Dendritic cell treated with granulocyte-macrophage colony-stimulating factor and Interleukin-4, amounts not matched to agents 40 ng/mL and 50 ng/mL, for 4 days (primary cell): ENCODE results near the gene SLC35F4.
"Not testable (repeated sequence)": the region's sequence is repeated elsewhere in the genome, so short reads cannot be mapped to it uniquely, and the experiment has no call there.

ENCODE experiments used
- H3K27ac Mint-ChIP-seq: one replicate; pipeline ENCODE4 v1.8.0; 2022; ENCODE audit warnings: mild to moderate bottlenecking, mixed read lengths
- H3K27me3 Mint-ChIP-seq: one replicate; pipeline ENCODE4 v1.8.0; 2022; ENCODE audit warnings: mild to moderate bottlenecking, mixed read lengths
- H3K36me3 Mint-ChIP-seq: one replicate; pipeline ENCODE4 v1.8.0; 2022; ENCODE audit warnings: low read depth, mixed read lengths
- H3K4me1 Mint-ChIP-seq: one replicate; pipeline ENCODE4 v1.8.0; 2022; ENCODE audit warnings: low read depth, mixed read lengths
- H3K4me3 Mint-ChIP-seq: one replicate; pipeline ENCODE4 v1.8.0; 2022; ENCODE audit warnings: mild to moderate bottlenecking, moderate library complexity, mixed read lengths
- H3K9me3 Mint-ChIP-seq: one replicate; pipeline ENCODE4 v1.8.0; 2022; ENCODE audit warnings: mixed read lengths
- intact Hi-C: fragments of 100-400 bp; cut with micrococcal nuclease; formaldehyde crosslinking; loops from one replicate; pipeline ENCODE4 v1.15.0; 2022

SLC35F4 gene

GRCh38 chr14:57712102-57712501 is 153.8 kb downstream of the SLC35F4 start:
- intact Hi-C loops, result no loop called here
- Mint-ChIP-seq H3K4me3 (no peak overlapping the region), H3K4me1 (no peaks in the 10 kb centered on the region), H3K27me3 (no peaks in the 10 kb centered on the region), H3K9me3 (peaks cover 28% of the 10 kb centered on the region), H3K36me3 (no peaks in the 10 kb centered on the region), H3K27ac (no peak overlapping the region)

- Mint-ChIP-seq H3K9me3 (peaks cover 28% of the 10 kb centered on the region), H3K4me1 (no peaks in the 10 kb centered on the region), H3K27me3 (no peaks in the 10 kb centered on the region), H3K27ac (no peak overlapping the region), H3K36me3 (no peaks in the 10 kb centered on the region), H3K4me3 (no peak overlapping the region)
- intact Hi-C loops, result no loop called here
These were observed 156.0 kb downstream of the SLC35F4 start for GRCh38 chr14:57709909-57710308.

DNA sequence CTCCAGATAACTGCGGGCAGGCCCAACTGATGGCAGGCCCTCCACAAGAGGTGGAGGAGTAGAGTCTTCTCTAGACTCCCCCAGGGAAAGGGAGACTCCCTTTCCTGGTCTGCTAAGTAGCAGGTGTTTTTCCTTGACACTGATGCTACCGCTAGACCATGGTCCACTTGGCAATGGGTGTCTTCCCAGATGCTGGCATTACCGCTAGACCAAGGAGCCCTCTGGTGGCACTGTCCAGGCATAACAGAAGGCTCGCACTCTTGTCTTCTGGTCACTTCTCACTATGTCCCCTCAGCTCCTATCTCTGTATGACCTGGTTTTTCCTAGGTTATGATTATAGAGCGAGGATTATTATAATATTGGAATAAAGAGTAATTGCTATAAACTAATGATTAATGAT is 156.8 kb downstream of the SLC35F4 start:
- H3K9me3 Mint-ChIP-seq, result peaks cover 28% of the 10 kb centered on the region
- H3K36me3 Mint-ChIP-seq, H3K27me3 Mint-ChIP-seq, H3K4me3 Mint-ChIP-seq, H3K27ac Mint-ChIP-seq, intact Hi-C loops, H3K4me1 Mint-ChIP-seq: not testable (repeated sequence)

GRCh38 chr14:57707219-57707618 is 158.7 kb downstream of the SLC35F4 start:
- Mint-ChIP-seq H3K4me1 (no peaks in the 10 kb centered on the region), H3K9me3 (peaks cover 28% of the 10 kb centered on the region), H3K36me3 (no peaks in the 10 kb centered on the region), H3K27ac (no peak overlapping the region), H3K4me3 (no peak overlapping the region), H3K27me3 (no peaks in the 10 kb centered on the region)
- intact Hi-C loops, result no loop called here

GRCh38 chr14:57704763-57705162 is 161.1 kb downstream of the SLC35F4 start:
- Mint-ChIP-seq H3K27ac (no peak overlapping the region), H3K27me3 (no peaks in the 10 kb centered on the region), H3K36me3 (no peaks in the 10 kb centered on the region), H3K4me1 (no peaks in the 10 kb centered on the region), H3K4me3 (no peak overlapping the region), H3K9me3 (peaks cover 17% of the 10 kb centered on the region)
- intact Hi-C loops, result no loop called here

DNA sequence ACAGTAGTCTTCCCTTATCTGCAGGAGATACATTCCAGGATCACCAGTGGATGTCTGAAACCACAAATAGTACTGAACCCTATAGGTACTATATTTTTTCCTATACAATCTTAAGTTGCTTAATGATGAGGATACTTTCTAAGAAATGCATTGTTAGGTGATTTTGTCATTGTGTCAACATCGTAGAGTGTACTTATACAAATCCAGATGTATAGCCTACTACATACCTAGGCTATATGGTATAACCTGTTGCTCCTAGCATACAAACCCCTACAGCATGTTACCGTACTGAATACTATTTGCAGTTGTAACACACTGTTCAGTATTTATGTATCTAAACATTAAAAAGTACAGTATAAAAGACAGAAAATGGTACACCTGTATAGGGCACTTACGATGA is 165.9 kb downstream of the SLC35F4 start:
- no peaks in the 10 kb centered on the region for H3K36me3 Mint-ChIP-seq
- H3K27me3 Mint-ChIP-seq, result no peaks in the 10 kb centered on the region
- intact Hi-C loops, result no loop called here
- H3K4me3 Mint-ChIP-seq, result no peak overlapping the region
- H3K4me1 Mint-ChIP-seq, result no peaks in the 10 kb centered on the region
- H3K9me3 Mint-ChIP-seq, result no peaks in the 10 kb centered on the region
- H3K27ac Mint-ChIP-seq, result no peak overlapping the region

- Mint-ChIP-seq H3K27me3 (no peaks in the 10 kb centered on the region), H3K36me3 (no peaks in the 10 kb centered on the region), H3K27ac (no peak overlapping the region), H3K9me3 (no peaks in the 10 kb centered on the region), H3K4me1 (no peaks in the 10 kb centered on the region), H3K4me3 (no peak overlapping the region)
- intact Hi-C loops, result no loop called here
These were observed 173.2 kb downstream of the SLC35F4 start for GRCh38 chr14:57692671-57693070.

- Mint-ChIP-seq H3K9me3 (no peaks in the 10 kb centered on the region), H3K27ac (no peak overlapping the region), H3K36me3 (no peaks in the 10 kb centered on the region), H3K4me1 (no peaks in the 10 kb centered on the region), H3K27me3 (no peaks in the 10 kb centered on the region), H3K4me3 (no peak overlapping the region)
- intact Hi-C loops, result no loop called here
These were observed 178.5 kb downstream of the SLC35F4 start for GRCh38 chr14:57687416-57687815.

DNA sequence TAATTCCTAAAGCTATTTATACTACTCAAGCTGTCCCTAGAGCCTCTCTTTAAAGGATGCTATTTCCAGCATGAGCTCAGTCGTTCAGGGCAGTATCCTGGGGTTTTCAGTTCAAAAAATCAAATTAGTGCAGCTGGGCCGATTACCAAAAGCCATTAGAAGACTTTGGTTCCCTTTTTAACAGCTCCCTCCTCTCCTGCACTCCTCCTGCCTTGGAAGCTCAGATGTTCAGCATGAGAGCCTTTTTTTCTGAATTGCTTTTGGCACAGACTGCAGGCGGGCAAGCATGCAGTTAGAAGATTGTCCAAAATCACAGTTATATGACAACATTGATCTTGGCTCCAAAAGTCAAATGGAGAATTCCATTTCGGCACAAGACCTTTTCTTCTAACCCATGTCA is 179.6 kb downstream of the SLC35F4 start:
- intact Hi-C loops, result no loop called here
- no peak overlapping the region for H3K27ac Mint-ChIP-seq
- no peaks in the 10 kb centered on the region for H3K4me1 Mint-ChIP-seq
- H3K27me3 Mint-ChIP-seq, result no peaks in the 10 kb centered on the region
- no peaks in the 10 kb centered on the region for H3K9me3 Mint-ChIP-seq
- H3K36me3 Mint-ChIP-seq, result no peaks in the 10 kb centered on the region
- H3K4me3 Mint-ChIP-seq, result no peak overlapping the region

DNA sequence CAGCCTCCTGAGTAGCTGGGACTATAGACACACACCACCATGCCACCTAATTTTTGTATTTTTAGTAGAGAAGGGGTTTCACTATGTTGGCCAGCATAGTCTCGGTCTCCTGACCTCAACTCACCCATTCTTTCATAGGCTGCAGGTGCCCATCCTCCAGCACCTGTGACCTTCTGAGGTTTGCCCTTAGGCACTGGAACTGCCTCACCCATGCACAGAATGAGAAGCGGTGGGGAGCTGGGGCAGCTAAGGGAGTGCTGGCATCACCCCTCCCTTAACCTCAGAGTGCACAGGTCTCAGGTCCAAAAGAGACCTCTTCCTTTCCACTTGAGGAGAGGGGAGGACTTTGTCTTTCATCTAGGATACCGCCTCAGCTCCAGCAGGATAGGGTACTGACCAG is 194.9 kb downstream of the SLC35F4 start:
- H3K4me3 Mint-ChIP-seq, result no peak overlapping the region
- intact Hi-C loops, result no loop called here
- no peaks in the 10 kb centered on the region for H3K27me3 Mint-ChIP-seq
- no peaks in the 10 kb centered on the region for H3K36me3 Mint-ChIP-seq
- no peaks in the 10 kb centered on the region for H3K4me1 Mint-ChIP-seq
- no peak overlapping the region for H3K27ac Mint-ChIP-seq
- peaks cover 31% of the 10 kb centered on the region for H3K9me3 Mint-ChIP-seq

DNA sequence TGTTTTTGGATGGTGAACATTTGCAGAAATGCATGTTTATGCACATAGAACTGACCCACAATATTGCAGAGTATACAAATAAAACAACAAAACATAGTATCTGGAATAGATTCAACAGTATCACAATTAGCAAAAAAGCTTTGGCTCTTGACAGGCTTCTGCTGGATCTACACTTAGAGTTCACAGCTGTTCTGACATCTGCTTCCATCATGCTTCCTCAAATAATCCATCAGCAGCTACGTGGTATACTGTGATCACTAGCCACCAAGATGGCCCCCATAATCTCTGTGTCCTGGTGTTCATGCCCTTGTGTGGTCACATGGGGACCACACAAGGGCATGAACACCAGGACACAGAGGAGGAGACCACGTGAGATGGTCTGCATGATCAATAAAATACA is 205.7 kb downstream of the SLC35F4 start:
- Mint-ChIP-seq H3K27me3 (no peaks in the 10 kb centered on the region), H3K27ac (no peak overlapping the region), H3K36me3 (no peaks in the 10 kb centered on the region), H3K4me3 (no peak overlapping the region), H3K4me1 (no peaks in the 10 kb centered on the region), H3K9me3 (peaks cover 21% of the 10 kb centered on the region)
- intact Hi-C loops, result no loop called here

- Mint-ChIP-seq H3K4me3 (no peak overlapping the region), H3K4me1 (no peaks in the 10 kb centered on the region), H3K9me3 (peaks cover 21% of the 10 kb centered on the region), H3K36me3 (no peaks in the 10 kb centered on the region), H3K27me3 (no peaks in the 10 kb centered on the region), H3K27ac (no peak overlapping the region)
- intact Hi-C loops, result no loop called here
These were observed 206.8 kb downstream of the SLC35F4 start for GRCh38 chr14:57659052-57659451.

- H3K27me3 Mint-ChIP-seq, result no peaks in the 10 kb centered on the region
- intact Hi-C loops, result no loop called here
- no peak overlapping the region for H3K27ac Mint-ChIP-seq
- no peaks in the 10 kb centered on the region for H3K36me3 Mint-ChIP-seq
- no peak overlapping the region for H3K4me3 Mint-ChIP-seq
- peaks cover 9% of the 10 kb centered on the region for H3K9me3 Mint-ChIP-seq
- no peaks in the 10 kb centered on the region for H3K4me1 Mint-ChIP-seq
These were observed 208.4 kb downstream of the SLC35F4 start for GRCh38 chr14:57657487-57657886.

DNA sequence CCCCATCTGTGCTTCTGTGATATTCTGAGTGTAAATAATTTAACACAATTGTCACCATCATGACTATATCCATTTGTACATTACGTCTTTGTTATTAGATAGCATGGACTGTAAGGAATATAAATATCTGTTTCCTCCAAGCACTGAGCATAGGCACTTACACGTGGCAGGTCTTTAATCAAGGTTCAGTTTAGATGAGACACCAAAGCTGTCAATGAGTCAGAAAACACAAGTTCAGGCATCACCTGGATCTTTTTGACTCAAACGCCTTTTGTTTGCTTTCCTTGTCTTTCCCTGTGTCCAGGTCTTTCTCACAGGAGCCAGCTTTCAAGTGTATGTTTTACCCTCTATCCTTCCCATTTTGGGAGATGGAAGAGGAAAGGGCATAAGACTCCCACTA is 209.0 kb downstream of the SLC35F4 start:
- peaks cover 8% of the 10 kb centered on the region for H3K9me3 Mint-ChIP-seq
- intact Hi-C loops, result no loop called here
- H3K27me3 Mint-ChIP-seq, result no peaks in the 10 kb centered on the region
- H3K4me1 Mint-ChIP-seq, result no peaks in the 10 kb centered on the region
- H3K27ac Mint-ChIP-seq, result no peak overlapping the region
- H3K4me3 Mint-ChIP-seq, result no peak overlapping the region
- no peaks in the 10 kb centered on the region for H3K36me3 Mint-ChIP-seq

DNA sequence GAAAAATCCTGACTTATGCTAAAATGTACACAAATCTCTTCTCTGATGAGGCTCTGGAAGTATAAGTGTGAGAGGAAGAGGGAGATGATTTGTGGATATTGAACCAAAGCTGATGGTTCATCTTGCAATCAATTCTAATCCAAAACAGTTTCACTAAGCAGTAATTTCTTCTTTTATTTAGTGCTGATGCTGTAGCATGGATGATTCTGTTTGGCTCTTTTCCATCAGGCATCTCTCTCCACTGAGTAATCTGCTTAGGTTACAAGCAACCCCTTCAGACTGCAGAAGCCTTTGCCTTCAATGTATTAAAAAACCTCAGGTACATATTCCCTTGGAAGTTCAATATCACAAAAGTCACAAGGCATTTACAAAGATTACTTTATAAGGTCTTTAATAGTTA is 213.1 kb downstream of the SLC35F4 start:
- intact Hi-C loops, result no loop called here
- Mint-ChIP-seq H3K27ac (no peak overlapping the region), H3K9me3 (peaks cover 12% of the 10 kb centered on the region), H3K36me3 (no peaks in the 10 kb centered on the region), H3K4me3 (no peak overlapping the region), H3K4me1 (no peaks in the 10 kb centered on the region), H3K27me3 (no peaks in the 10 kb centered on the region)

DNA sequence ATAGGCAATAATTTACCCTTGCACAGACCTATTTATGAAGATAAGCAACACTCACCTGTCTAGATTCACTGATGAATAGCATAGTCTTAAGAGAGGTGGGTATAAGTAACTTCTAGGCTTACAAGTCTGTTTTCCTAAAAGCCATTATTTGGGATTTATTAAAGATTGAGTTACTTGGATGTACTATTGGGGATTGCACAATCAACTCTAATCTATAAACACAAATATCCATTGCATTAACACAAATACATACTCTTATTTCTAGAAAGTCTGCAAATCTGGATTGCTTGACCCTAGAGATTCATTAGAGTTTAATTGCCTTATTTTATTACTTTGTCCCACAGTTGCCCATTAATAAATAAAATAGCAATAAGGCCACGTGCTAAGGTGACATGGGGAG is 224.1 kb downstream of the SLC35F4 start:
- no peak overlapping the region for H3K27ac Mint-ChIP-seq
- no peak overlapping the region for H3K4me3 Mint-ChIP-seq
- intact Hi-C loops, result no loop called here
- H3K9me3 Mint-ChIP-seq, result peaks cover 8% of the 10 kb centered on the region
- H3K27me3 Mint-ChIP-seq, result no peaks in the 10 kb centered on the region
- H3K36me3 Mint-ChIP-seq, result no peaks in the 10 kb centered on the region
- no peaks in the 10 kb centered on the region for H3K4me1 Mint-ChIP-seq
